HG02588 (cell line): Measurements from ENCODE around the gene RADIL.
A peak's percentile ranks its signal among the peaks of the same experiment; 100 is the strongest.

Experiments used
- ATAC-seq: cut with Tn5 transposase; IDR thresholded peaks from one replicate; pipeline ENCODE4 v1.9.1; 2021; ENCODE audit warnings: mild to moderate bottlenecking, moderate library complexity; ENCODE audit not compliant: unreplicated experiment

Gene RADIL

DNA sequence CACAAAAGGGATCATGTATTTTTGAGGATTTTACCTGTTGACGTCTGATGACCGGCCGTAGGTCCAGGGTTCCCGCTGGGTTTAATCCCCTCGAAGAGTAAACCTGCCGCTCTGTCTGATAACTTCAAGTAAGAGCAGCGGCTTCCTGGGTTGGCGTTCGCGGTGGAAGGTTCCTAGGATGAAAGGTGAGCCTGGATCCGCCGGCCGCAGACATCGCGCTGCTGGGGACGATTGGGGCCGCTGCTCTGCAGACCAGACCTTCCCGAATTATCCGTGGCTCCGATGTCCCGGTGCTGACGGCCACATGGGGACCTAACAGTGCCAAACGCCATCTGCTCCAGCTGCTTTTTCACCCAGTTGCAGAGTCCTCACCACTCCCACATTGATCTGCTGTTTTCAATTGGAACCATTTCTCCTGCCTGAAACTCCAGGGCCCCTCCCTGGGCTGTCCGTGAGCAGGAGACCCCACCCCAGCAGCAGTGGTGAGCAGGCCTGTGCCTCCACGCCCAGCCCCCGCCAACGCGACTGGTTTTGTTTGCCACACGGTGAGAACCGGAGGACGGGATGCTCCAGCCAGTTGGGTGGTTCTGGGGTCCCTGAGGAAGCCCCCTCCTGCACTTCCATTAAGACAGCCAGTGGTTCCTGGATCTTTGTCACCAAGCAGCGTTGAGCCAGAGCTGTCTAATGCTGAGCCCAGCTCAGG is 120.3 kb downstream of the RADIL start:
- no peak for ATAC-seq

- ATAC-seq, result no peak
Measured at GRCh38 chr7:4762121-4763055, 121.1 kb downstream of the RADIL start.

- no peak for ATAC-seq
Measured at GRCh38 chr7:4760952-4761351, 122.6 kb downstream of the RADIL start.

DNA sequence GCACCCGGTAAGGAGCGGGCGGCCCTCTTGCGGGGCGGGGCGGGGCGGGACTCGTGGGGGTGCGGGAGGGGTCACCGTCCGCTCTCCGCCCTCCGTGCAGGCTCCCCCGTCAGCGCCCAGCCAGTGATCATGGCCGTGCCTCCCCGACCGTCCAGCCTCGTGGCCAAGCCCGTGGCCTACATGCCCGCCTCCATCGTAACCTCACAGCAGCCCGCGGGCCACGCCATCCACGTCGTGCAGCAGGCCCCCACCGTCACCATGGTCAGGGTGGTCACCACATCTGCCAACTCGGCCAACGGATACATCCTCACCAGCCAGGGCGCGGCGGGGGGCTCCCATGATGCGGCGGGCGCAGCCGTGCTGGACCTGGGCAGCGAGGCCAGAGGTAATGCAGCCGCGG is 124.3 kb downstream of the RADIL start:
- ATAC-seq, result no peak

DNA sequence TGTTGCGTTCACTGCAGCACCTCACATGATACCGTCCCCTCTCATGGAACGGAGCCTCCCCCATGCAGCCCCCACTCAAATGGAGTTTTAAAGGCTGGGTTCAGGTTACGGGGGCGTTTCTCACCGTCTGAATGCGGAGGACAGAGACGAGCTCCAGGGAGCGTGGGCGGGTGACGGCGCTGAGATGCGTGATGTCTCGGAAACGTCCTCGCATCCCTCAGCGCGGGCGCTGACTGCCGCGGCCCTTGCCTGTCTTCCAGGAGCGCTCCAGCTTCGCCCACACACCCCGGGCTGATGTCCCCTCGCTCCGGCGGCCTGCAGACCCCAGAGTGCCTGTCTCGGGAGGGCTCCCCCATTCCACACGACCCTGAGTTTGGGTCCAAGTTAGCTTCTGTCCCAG is 124.7 kb downstream of the RADIL start:
- ATAC-seq, result no peak

DNA sequence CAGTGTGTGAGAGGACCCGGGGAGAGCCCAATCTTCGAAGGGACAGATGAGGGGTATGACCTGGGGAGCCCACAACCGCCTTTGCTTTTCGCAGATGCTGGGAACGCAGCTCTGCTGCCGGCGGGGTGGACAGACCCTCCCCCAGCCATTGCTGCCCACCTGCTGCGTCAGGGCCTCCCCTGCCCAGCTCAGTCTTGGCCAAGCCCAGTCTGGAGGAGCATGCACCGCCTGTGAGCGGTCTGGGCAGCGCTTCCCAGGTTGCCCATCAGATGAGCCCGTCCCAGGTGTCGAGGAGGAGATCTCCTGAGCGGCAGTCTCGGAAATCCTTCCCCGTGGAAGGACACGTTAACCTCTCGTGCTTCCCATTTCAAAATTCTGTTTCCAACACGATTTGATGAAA is 125.4 kb downstream of the RADIL start:
- no peak for ATAC-seq

DNA sequence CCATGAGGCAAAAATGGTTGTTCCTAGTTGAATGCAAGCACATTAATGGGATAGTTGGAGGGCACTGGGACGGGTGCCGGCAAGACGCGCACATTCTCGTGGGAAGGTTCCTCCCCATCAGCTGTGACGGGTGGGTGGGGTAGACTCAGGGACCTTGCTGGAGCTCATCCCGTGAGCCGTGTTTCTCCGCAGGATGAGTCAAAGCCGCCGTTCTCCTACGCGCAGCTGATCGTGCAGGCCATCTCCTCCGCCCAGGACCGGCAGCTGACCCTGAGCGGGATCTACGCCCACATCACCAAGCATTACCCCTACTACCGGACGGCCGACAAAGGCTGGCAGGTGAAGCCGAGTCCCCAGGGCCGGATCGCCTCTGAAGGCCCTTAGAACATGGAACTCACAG is 128.5 kb downstream of the RADIL start:
- no peak for ATAC-seq

DNA sequence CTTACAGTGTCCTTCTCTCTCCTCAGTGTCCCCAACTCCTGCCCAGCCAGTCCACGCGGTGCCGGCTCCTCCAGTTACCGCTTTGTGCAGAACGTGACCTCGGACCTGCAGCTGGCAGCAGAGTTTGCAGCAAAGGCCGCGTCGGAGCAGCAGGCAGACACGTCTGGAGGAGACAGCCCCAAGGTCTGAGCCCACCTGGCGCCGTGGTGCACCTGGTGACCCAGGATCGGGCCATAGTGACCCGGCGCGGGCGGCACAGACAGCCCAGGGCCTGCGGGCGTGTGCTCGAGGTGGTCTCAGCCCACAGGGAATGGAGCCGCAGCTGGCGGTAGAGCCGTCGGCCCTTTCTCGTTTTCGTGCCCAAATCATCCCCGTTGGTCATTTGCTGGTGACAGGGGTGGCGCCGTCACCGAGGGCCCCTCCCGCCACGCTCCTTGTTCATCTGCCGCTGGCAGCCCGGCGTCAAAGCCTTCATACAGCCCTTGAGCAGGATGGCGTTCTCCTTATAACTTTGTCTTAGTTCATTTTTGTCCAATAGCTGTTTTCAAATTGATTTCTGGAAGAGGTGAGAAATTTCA is 129.0 kb downstream of the RADIL start:
- ATAC-seq, result no peak

- peak; percentile 69 for ATAC-seq
Measured at GRCh38 chr7:4753598-4754432, 129.7 kb downstream of the RADIL start.

DNA sequence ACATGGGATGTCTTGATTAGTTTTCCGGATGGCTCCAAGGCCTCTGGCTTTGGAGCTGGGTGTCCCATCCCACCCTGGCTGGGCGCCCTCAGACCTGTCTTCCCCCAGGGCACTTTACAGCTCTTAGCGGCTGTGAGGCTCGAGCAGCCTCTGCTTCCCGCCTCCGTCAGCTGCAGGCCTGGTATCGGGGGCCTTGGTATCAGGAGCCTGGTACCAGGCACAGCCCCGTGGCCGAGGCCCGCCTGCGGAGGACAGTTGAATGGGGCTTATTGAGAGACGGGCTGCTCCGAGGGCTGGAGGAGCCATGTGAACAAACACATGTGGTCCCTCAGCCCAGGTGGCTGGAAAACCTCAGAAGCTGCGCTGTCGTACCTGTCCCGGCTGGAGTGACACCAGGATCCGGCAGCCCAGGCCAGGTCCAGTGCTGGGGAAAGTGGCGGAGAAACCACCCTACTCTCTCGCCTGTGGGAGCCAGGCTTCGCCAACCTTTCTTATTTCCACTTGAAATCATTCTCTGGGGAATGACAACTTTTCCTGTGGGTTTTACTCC is 132.0 kb downstream of the RADIL start:
- no peak for ATAC-seq

GRCh38 chr7:4749798-4750197 is 133.7 kb downstream of the RADIL start:
- no peak for ATAC-seq

GRCh38 chr7:4749363-4749762 is 134.2 kb downstream of the RADIL start:
- ATAC-seq, result no peak
